22Rv1 (cell line): ENCODE data around the gene NCKAP5.

Source experiments
- H3K27ac ChIP-seq: fragments of 450-650 bp; 2 replicates; pipeline ENCODE4 v1.5.1; 2017
- CTCF ChIP-seq: fragments of 450-650 bp; IDR thresholded peaks from 2 replicates; pipeline ENCODE4 v1.5.1; 2017; ENCODE audit warnings: mild to moderate bottlenecking
- ZFX ChIP-seq: fragments of 450-650 bp; IDR thresholded peaks from 2 replicates; pipeline ENCODE4 v1.6.1; 2017; ENCODE audit warnings: antibody characterized with exemption, borderline replicate concordance

NCKAP5 gene

GRCh38 chr2:133142087-133142486 lies 426.2 kb downstream of the NCKAP5 start:
- no peak overlapping the region for H3K27ac ChIP-seq
- TF ChIP-seq CTCF, result no peak
- no peak for TF ChIP-seq ZFX

DNA sequence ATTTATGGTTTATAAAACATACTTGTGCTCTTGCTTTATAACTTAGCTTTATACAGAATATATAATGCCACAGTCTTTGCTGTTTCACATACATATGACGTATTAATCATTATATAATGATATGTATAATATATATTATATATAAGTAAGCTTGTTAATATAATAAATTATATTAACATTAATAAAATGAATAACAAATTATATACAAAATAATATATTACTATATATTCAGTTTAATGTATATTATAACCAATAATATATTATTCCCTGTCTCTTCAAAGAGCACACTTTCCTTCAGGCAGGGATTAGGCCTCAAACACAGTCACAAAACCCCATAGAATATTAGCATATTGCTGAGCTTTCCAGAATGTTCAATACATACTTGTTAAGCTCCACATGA lies 427.6 kb downstream of the NCKAP5 start:
- H3K27ac ChIP-seq, result no peak overlapping the region
- no peak for TF ChIP-seq ZFX
- no peak for TF ChIP-seq CTCF

- no peak overlapping the region for H3K27ac ChIP-seq
- TF ChIP-seq ZFX (no peak), CTCF (no peak)
These were observed 428.3 kb downstream of the NCKAP5 start for GRCh38 chr2:133139847-133140533.

GRCh38 chr2:133138693-133139092 lies 429.6 kb downstream of the NCKAP5 start:
- TF ChIP-seq ZFX, result no peak
- no peak for TF ChIP-seq CTCF
- H3K27ac ChIP-seq, result no peak overlapping the region

DNA sequence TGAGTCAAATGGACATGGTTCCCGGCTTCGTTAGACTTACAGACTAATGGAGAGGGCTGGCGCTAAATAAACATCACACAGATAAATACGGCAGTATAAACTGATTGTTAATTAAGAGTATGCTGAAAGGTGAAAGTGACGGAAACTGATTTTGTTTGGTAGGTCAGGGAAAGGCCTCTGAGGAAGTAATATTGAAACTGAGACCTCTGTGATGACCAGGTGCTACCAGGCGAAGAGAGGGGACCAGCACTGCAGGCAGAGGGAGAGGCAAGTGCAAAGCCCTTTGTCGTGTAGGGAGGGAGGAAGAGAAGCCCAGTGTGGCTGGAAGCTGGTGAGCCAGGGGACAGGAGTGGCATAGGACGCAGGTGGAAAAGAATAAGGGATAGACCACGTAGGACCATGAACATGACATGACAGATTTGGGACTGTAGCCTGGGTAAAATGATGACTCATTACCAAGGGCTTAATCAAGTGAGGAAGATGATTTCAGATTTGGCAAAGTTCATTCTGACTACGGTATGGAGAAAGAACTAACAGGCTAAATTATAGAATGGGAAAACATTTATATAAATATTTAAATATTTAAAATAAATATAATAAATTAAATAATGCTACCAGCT lies 433.1 kb downstream of the NCKAP5 start:
- no peak for TF ChIP-seq CTCF
- TF ChIP-seq ZFX, result no peak
- no peak overlapping the region for H3K27ac ChIP-seq

- TF ChIP-seq CTCF (no peak), ZFX (no peak)
These were observed 437.6 kb downstream of the NCKAP5 start for GRCh38 chr2:133130548-133131246.

DNA sequence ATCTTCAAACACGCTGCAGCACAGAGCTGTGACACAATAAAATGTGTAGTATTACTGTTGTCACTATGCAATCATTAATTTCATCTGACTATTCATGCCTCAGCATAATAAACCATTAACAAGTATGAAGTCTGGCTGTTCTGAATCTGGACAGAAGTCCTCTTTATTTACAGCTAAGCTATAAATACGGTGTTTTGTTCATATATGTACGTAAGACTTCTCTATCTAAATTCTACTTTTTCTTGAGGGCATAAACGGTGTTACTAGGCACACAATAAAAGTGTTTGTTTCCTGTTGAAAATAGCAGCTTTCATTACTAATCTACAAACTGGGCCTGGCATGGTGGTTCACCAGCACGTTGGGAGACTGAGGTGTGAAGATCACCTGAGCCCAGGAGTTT lies 443.8 kb downstream of the NCKAP5 start:
- no peak overlapping the region for H3K27ac ChIP-seq
- TF ChIP-seq CTCF (no peak), ZFX (no peak)

More at GRCh38 chr2:133130548-133131246, 437.6 kb downstream of the NCKAP5 start:
- H3K27ac ChIP-seq, result no peak overlapping the region
